BE2C (cell line): Measurements from ENCODE around the gene DAB2IP.

Experiments
- DNase-seq: peaks from one replicate; pipeline ENCODE4 v3.0.0-alpha.2; 2020
- H3K27me3 ChIP-seq: fragments of 250-450 bp; sonication (Bioruptor Pico); 2 replicates; pipeline ENCODE4 v1.5.1; 2020; ENCODE audit warnings: mild to moderate bottlenecking
- H3K36me3 ChIP-seq: fragments of 250-450 bp; sonication (Bioruptor Pico); 2 replicates; pipeline ENCODE4 v1.5.1; 2020; ENCODE audit warnings: mild to moderate bottlenecking
- H3K4me1 ChIP-seq: fragments of 250-450 bp; sonication (Bioruptor Pico); 2 replicates; pipeline ENCODE4 v1.5.1; 2020
- H3K4me3 ChIP-seq: 2 replicates; pipeline ENCODE4 v1.5.1; 2011; ENCODE audit warnings: low read depth, low read length
- H3K9me3 ChIP-seq: fragments of 250-450 bp; sonication (Bioruptor Pico); 2 replicates; pipeline ENCODE4 v1.5.1; 2020
- CTCF ChIP-seq: IDR thresholded peaks from 2 replicates; pipeline ENCODE4 v1.5.1; 2012; ENCODE audit warnings: mild to moderate bottlenecking, low read depth, low read length

The DAB2IP gene

DNA sequence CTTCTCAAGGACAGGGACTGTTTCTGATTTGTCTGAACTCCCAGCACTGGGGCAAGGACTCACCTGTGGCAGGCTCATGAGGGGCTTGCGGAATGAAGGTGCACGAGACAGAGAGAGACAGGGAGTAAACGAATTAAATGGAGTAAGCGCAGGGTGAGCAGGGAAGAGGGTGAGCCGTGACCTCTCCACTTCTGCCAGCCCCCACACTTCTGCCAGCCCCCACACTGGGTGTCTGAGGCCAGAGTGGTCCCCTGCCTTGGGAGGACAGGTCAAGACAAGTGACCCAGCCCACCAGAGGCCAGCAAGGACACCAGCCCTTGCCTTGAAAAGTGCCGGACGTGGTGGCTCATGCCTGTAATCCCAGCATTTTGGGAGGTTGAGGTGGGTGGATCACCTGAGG, 37.2 kb downstream of the DAB2IP start:
- no peak for TF ChIP-seq CTCF
- no peaks in the 10 kb centered on the region; the same call in 1 of the 2 replicates for H3K4me1 ChIP-seq
- H3K36me3 ChIP-seq: no peaks in the 10 kb centered on the region
- H3K9me3 ChIP-seq: no peaks in the 10 kb centered on the region
- no peak overlapping the region for H3K4me3 ChIP-seq
- no peak for DNase-seq
- H3K27me3 ChIP-seq: no peaks in the 10 kb centered on the region

DNA sequence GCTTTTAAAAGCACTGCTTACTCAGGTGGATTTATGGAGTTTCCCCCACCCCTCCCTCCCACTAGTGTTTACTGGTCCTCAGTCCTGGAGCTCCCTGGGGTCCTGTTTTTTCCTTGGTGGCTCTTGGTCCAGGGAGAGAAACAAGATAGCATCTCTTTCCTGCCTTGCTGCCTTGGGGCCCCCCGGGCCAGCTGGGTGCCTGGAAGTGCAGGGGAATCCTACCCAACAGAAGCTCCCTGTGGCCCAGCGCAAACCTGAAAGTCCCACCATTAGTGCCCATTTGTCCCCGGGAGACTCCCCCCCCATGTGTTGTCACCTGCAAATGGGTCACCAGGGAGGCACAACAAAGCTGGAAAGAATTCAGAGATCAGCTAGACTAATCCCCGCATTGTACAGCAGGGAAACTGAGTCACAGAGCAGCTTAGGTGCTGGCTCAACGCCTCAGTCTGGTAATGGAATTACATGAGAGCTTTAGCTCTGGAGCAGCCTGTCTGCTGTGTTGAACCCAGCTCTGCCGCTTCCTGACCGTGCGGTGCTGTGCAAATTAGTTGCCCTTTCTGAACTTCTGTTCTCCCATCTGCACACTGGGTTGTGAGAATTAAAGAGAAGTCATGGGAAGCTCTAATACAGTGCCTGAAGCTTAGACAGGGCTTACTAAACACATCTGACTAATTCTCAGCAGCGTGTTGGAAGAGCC, 38.2 kb downstream of the DAB2IP start:
- H3K36me3 ChIP-seq: no peaks in the 10 kb centered on the region
- no peaks in the 10 kb centered on the region for H3K27me3 ChIP-seq
- DNase-seq: no peak
- TF ChIP-seq CTCF: no peak
- H3K9me3 ChIP-seq: no peaks in the 10 kb centered on the region
- no peak overlapping the region for H3K4me3 ChIP-seq
- no peaks in the 10 kb centered on the region; the same call in 1 of the 2 replicates for H3K4me1 ChIP-seq

DNA sequence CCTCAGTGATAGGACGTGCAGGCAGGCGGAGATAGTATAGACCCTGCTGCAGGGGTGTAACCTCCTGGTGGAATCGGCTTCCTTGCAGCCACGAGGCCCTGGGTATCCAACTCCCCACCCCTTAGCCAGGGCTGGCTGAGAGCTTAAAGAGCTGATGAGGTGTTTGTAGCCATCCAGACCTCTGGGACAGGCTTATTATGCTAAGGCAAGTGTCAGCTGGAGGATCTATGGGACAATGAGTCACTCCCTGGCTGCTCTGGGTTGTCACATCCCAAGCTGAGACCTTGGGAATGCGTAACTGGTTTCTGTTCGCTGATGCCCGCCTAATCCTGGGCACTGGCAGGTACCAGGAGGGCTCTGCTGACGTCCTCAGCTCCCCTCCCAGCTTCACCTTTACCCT, 38.9 kb downstream of the DAB2IP start:
- Histone ChIP-seq H3K4me1 (no peaks in the 10 kb centered on the region; the same call in 1 of the 2 replicates), H3K9me3 (no peaks in the 10 kb centered on the region), H3K36me3 (no peaks in the 10 kb centered on the region), H3K4me3 (no peak overlapping the region), H3K27me3 (no peaks in the 10 kb centered on the region)
- DNase-seq: no peak
- no peak for TF ChIP-seq CTCF

DNA sequence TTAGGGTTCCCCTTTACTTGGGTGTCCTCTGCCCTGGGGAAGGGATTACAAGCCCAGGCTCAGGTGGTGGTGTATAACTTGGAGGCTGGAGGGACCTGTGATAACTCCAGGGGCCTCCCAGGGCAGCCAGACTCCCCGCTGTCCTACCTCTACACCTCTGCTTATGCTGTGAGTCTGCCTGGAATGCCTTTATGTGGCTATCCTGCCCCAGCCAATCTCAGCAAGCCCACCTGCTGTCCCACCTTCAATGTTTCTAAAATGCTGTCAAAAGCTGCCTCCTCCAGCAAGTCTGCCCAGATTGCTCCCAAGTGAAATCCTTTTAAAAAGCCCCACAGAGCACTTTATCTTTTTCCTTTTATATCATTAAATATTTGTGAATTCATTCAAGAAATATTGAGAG, 39.3 kb downstream of the DAB2IP start:
- H3K9me3 ChIP-seq: no peaks in the 10 kb centered on the region
- H3K4me1 ChIP-seq: no peaks in the 10 kb centered on the region; the same call in 1 of the 2 replicates
- TF ChIP-seq CTCF: no peak
- H3K27me3 ChIP-seq: no peaks in the 10 kb centered on the region
- no peak overlapping the region for H3K4me3 ChIP-seq
- no peaks in the 10 kb centered on the region for H3K36me3 ChIP-seq
- no peak for DNase-seq

- Histone ChIP-seq H3K4me1 (no peaks in the 10 kb centered on the region; the same call in 1 of the 2 replicates), H3K9me3 (no peaks in the 10 kb centered on the region), H3K4me3 (no peak overlapping the region), H3K27me3 (no peaks in the 10 kb centered on the region), H3K36me3 (no peaks in the 10 kb centered on the region)
- TF ChIP-seq CTCF: no peak
- no peak for DNase-seq
Measured at GRCh38 chr9:121691890-121692289, 40.5 kb downstream of the DAB2IP start.

- no peak for TF ChIP-seq CTCF
- H3K9me3 ChIP-seq: no peaks in the 10 kb centered on the region
- no peak for DNase-seq
Measured at GRCh38 chr9:121692606-121693387, 41.4 kb downstream of the DAB2IP start.

More at GRCh38 chr9:121692606-121693387, 41.4 kb downstream of the DAB2IP start:
- H3K4me1 ChIP-seq: no peaks in the 10 kb centered on the region; the same call in 1 of the 2 replicates
- no peak overlapping the region for H3K4me3 ChIP-seq
- H3K27me3 ChIP-seq: no peaks in the 10 kb centered on the region
- no peaks in the 10 kb centered on the region for H3K36me3 ChIP-seq
